Measurements from ENCODE around the gene TAS2R7.

DNA sequence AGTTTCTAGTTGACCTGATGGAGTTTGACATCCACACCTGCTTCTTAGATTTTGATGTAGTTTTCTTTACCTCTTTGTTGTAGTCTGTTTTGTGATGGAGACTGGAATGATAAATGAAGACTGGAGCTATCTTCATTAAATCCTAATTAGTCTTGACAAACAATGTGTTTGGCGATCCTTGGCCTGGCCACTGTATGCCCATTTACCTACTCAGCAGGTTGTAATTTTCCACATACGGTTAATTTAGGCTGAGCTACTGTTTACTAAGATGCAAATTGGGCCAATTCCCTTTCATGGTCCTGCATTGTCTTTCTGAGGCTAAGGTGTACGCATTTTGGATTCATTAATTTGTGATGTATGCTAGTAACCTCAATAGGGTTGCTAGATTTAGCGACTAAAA, at the start of gene TAS2R7:
- no peak for TF ChIP-seq CTCF (IDR thresholded peaks at IDR 0.05)
- TF ChIP-seq POLR2A (IDR thresholded peaks at IDR 0.05) = no peak
